ENCODE data around the gene GLYATL2.

Gene GLYATL2

GRCh38 chr11:58844361-58845005, at the start of gene GLYATL2:
GLYATL2 (minus strand) TSS chr11:58844704; CDS start chr11:58839612, 5,092 bp downstream.
- Mint-ChIP-seq H3K27ac (no peak within 1 kb of the TSS), H3K4me1 (no peaks in the 10 kb centered on the region), H3K4me3 (no peak within 1 kb of the TSS), H3K36me3 (no peaks in the 10 kb centered on the region), H3K9me3 (no peaks in the 10 kb centered on the region), H3K27me3 (peaks cover 16% of the 10 kb centered on the region)

- H3K4me1 Mint-ChIP-seq, result no peaks in the 10 kb centered on the region
- peaks cover 16% of the 10 kb centered on the region for H3K27me3 Mint-ChIP-seq
- no peak overlapping the region for H3K4me3 Mint-ChIP-seq
- no peaks in the 10 kb centered on the region for H3K9me3 Mint-ChIP-seq
- H3K36me3 Mint-ChIP-seq, result no peaks in the 10 kb centered on the region
- no peak overlapping the region for H3K27ac Mint-ChIP-seq
These were observed 49.4 kb upstream of the GLYATL2 start for GRCh38 chr11:58893899-58894298.

GRCh38 chr11:58888579-58888978, 44.1 kb upstream of the GLYATL2 start:
- H3K4me1 Mint-ChIP-seq, result no peaks in the 10 kb centered on the region
- H3K9me3 Mint-ChIP-seq, result no peaks in the 10 kb centered on the region
- H3K36me3 Mint-ChIP-seq, result no peaks in the 10 kb centered on the region
- no peak overlapping the region for H3K4me3 Mint-ChIP-seq
- peaks cover 14% of the 10 kb centered on the region for H3K27me3 Mint-ChIP-seq
- no peak overlapping the region for H3K27ac Mint-ChIP-seq

GRCh38 chr11:58887452-58887851, 42.9 kb upstream of the GLYATL2 start:
- H3K36me3 Mint-ChIP-seq, result no peaks in the 10 kb centered on the region
- H3K27ac Mint-ChIP-seq, result no peak overlapping the region
- no peak overlapping the region for H3K4me3 Mint-ChIP-seq
- H3K9me3 Mint-ChIP-seq, result no peaks in the 10 kb centered on the region
- no peaks in the 10 kb centered on the region for H3K4me1 Mint-ChIP-seq
- peaks cover 11% of the 10 kb centered on the region for H3K27me3 Mint-ChIP-seq

GRCh38 chr11:58880625-58881024, 36.1 kb upstream of the GLYATL2 start:
- no peaks in the 10 kb centered on the region for H3K9me3 Mint-ChIP-seq
- H3K27me3 Mint-ChIP-seq, result peaks cover 9% of the 10 kb centered on the region

GRCh38 chr11:58880166-58880565, 35.7 kb upstream of the GLYATL2 start:
- Mint-ChIP-seq H3K4me3 (no peak overlapping the region), H3K36me3 (no peaks in the 10 kb centered on the region), H3K27ac (no peak overlapping the region), H3K9me3 (no peaks in the 10 kb centered on the region), H3K4me1 (no peaks in the 10 kb centered on the region), H3K27me3 (peaks cover 9% of the 10 kb centered on the region)

More at GRCh38 chr11:58880625-58881024, 36.1 kb upstream of the GLYATL2 start:
- H3K36me3 Mint-ChIP-seq, result no peaks in the 10 kb centered on the region
- no peaks in the 10 kb centered on the region for H3K4me1 Mint-ChIP-seq
- H3K27ac Mint-ChIP-seq, result no peak overlapping the region
- no peak overlapping the region for H3K4me3 Mint-ChIP-seq

GRCh38 chr11:58867556-58867955, 23.1 kb upstream of the GLYATL2 start:
- Mint-ChIP-seq H3K27ac (no peak overlapping the region), H3K4me3 (no peak overlapping the region), H3K27me3 (peaks cover 18% of the 10 kb centered on the region), H3K36me3 (no peaks in the 10 kb centered on the region), H3K9me3 (peaks cover 3% of the 10 kb centered on the region), H3K4me1 (no peaks in the 10 kb centered on the region)

GRCh38 chr11:58866788-58867187, 22.3 kb upstream of the GLYATL2 start:
- Mint-ChIP-seq H3K4me1 (no peaks in the 10 kb centered on the region), H3K4me3 (no peak overlapping the region), H3K27me3 (peaks cover 24% of the 10 kb centered on the region), H3K27ac (no peak overlapping the region), H3K9me3 (peaks cover 10% of the 10 kb centered on the region), H3K36me3 (peaks cover 3% of the 10 kb centered on the region)

- Mint-ChIP-seq H3K27me3 (peaks cover 30% of the 10 kb centered on the region), H3K36me3 (peaks cover 3% of the 10 kb centered on the region), H3K4me3 (no peak overlapping the region), H3K27ac (no peak overlapping the region), H3K4me1 (no peaks in the 10 kb centered on the region), H3K9me3 (peaks cover 12% of the 10 kb centered on the region)
These were observed 19.8 kb upstream of the GLYATL2 start for GRCh38 chr11:58864335-58864734.

GRCh38 chr11:58863697-58864096, 19.2 kb upstream of the GLYATL2 start:
- Mint-ChIP-seq H3K36me3 (peaks cover 3% of the 10 kb centered on the region), H3K9me3 (peaks cover 12% of the 10 kb centered on the region), H3K4me1 (no peaks in the 10 kb centered on the region), H3K27ac (no peak overlapping the region), H3K4me3 (no peak overlapping the region), H3K27me3 (peaks cover 34% of the 10 kb centered on the region)

GRCh38 chr11:58861533-58861932, 17.0 kb upstream of the GLYATL2 start:
- Mint-ChIP-seq H3K36me3 (peaks cover 3% of the 10 kb centered on the region), H3K9me3 (peaks cover 12% of the 10 kb centered on the region), H3K27me3 (peaks cover 33% of the 10 kb centered on the region), H3K27ac (no peak overlapping the region), H3K4me3 (no peak overlapping the region), H3K4me1 (no peaks in the 10 kb centered on the region)

- Mint-ChIP-seq H3K27ac (no peak overlapping the region), H3K4me3 (no peak overlapping the region), H3K9me3 (peaks cover 2% of the 10 kb centered on the region), H3K27me3 (peaks cover 24% of the 10 kb centered on the region), H3K36me3 (no peaks in the 10 kb centered on the region), H3K4me1 (no peaks in the 10 kb centered on the region)
These were observed 12.3 kb upstream of the GLYATL2 start for GRCh38 chr11:58856806-58857205.

- no peak overlapping the region for H3K4me3 Mint-ChIP-seq
- H3K27ac Mint-ChIP-seq, result no peak overlapping the region
- H3K9me3 Mint-ChIP-seq, result no peaks in the 10 kb centered on the region
- peaks cover 15% of the 10 kb centered on the region for H3K27me3 Mint-ChIP-seq
- H3K36me3 Mint-ChIP-seq, result no peaks in the 10 kb centered on the region
- no peaks in the 10 kb centered on the region for H3K4me1 Mint-ChIP-seq
These were observed 882 bp upstream of the GLYATL2 start for GRCh38 chr11:58845386-58845785.

GRCh38 chr11:58837707-58838388, 6.7 kb downstream of the GLYATL2 start:
- no peaks in the 10 kb centered on the region for H3K9me3 Mint-ChIP-seq
- peaks cover 16% of the 10 kb centered on the region for H3K27me3 Mint-ChIP-seq
- H3K36me3 Mint-ChIP-seq, result no peaks in the 10 kb centered on the region
- H3K4me1 Mint-ChIP-seq, result no peaks in the 10 kb centered on the region
- H3K27ac Mint-ChIP-seq, result no peak overlapping the region
- H3K4me3 Mint-ChIP-seq, result no peak overlapping the region

- Mint-ChIP-seq H3K9me3 (peaks cover 6% of the 10 kb centered on the region), H3K27me3 (peaks cover 24% of the 10 kb centered on the region), H3K4me3 (no peak overlapping the region), H3K4me1 (no peaks in the 10 kb centered on the region), H3K36me3 (peaks cover 2% of the 10 kb centered on the region), H3K27ac (no peak overlapping the region)
These were observed 12.4 kb downstream of the GLYATL2 start for GRCh38 chr11:58832056-58832645.

- Mint-ChIP-seq H3K27me3 (peaks cover 20% of the 10 kb centered on the region), H3K9me3 (peaks cover 6% of the 10 kb centered on the region), H3K4me3 (no peak overlapping the region), H3K36me3 (peaks cover 2% of the 10 kb centered on the region), H3K4me1 (no peaks in the 10 kb centered on the region), H3K27ac (no peak overlapping the region)
These were observed 13.7 kb downstream of the GLYATL2 start for GRCh38 chr11:58830673-58831301.
